ENCODE results near the gene RAB23. TPM values are rescaled to one million over a fixed set of nuclear protein-coding genes. Genes with fewer than 3 reads are reported as not detected.

Gene RAB23
- 19.6 TPM for total RNA-seq
- 10 to 100 TPM; 11.1 to 24.1 (median 14.1) TPM for polyA plus RNA-seq (ENCODE audit: insufficient read depth in 1 of 8, insufficient read length in 8 of 8, low replicate concordance in 1 of 8)
- long read RNA-seq, donor 1, full-length matches to known transcripts = 2 of 2 reads
- long read RNA-seq, donor 1, partial matches to known transcripts = 0 of 2 reads
- long read RNA-seq, donor 1, other reads (novel, unspliced or antisense) = 0 of 2 reads
- long read RNA-seq, donor 2 = 0 reads
- long read RNA-seq, donor 3, full-length matches to known transcripts = 4 of 10 reads
- long read RNA-seq, donor 3, partial matches to known transcripts = 6 of 10 reads
- long read RNA-seq, donor 3, other reads (novel, unspliced or antisense) = 0 of 10 reads
- long read RNA-seq, donor 4, full-length matches to known transcripts = 2 of 2 reads
- long read RNA-seq, donor 4, partial matches to known transcripts = 0 of 2 reads
- long read RNA-seq, donor 4, other reads (novel, unspliced or antisense) = 0 of 2 reads
- long read RNA-seq, donor 5, full-length matches to known transcripts = 9 of 32 reads
- long read RNA-seq, donor 5, partial matches to known transcripts = 23 of 32 reads
- long read RNA-seq, donor 5, other reads (novel, unspliced or antisense) = 0 of 32 reads
- long read RNA-seq, donor 6, full-length matches to known transcripts = 6 of 14 reads
- long read RNA-seq, donor 6, partial matches to known transcripts = 8 of 14 reads
- long read RNA-seq, donor 6, other reads (novel, unspliced or antisense) = 0 of 14 reads
- long read RNA-seq, donor 7, full-length matches to known transcripts = 1 of 1 reads
- long read RNA-seq, donor 7, partial matches to known transcripts = 0 of 1 reads
- long read RNA-seq, donor 7, other reads (novel, unspliced or antisense) = 0 of 1 reads
- long read RNA-seq, donor 8, full-length matches to known transcripts = 4 of 4 reads
- long read RNA-seq, donor 8, partial matches to known transcripts = 0 of 4 reads
- long read RNA-seq, donor 8, other reads (novel, unspliced or antisense) = 0 of 4 reads
- long read RNA-seq, donor 9, full-length matches to known transcripts = 3 of 3 reads
- long read RNA-seq, donor 9, partial matches to known transcripts = 0 of 3 reads
- long read RNA-seq, donor 9, other reads (novel, unspliced or antisense) = 0 of 3 reads
- long read RNA-seq, donor 10, full-length matches to known transcripts = 3 of 20 reads
- long read RNA-seq, donor 10, partial matches to known transcripts = 17 of 20 reads
- long read RNA-seq, donor 10, other reads (novel, unspliced or antisense) = 0 of 20 reads
- long read RNA-seq, donor 11, full-length matches to known transcripts = 4 of 4 reads
- long read RNA-seq, donor 11, partial matches to known transcripts = 0 of 4 reads
- long read RNA-seq, donor 11, other reads (novel, unspliced or antisense) = 0 of 4 reads

DNA sequence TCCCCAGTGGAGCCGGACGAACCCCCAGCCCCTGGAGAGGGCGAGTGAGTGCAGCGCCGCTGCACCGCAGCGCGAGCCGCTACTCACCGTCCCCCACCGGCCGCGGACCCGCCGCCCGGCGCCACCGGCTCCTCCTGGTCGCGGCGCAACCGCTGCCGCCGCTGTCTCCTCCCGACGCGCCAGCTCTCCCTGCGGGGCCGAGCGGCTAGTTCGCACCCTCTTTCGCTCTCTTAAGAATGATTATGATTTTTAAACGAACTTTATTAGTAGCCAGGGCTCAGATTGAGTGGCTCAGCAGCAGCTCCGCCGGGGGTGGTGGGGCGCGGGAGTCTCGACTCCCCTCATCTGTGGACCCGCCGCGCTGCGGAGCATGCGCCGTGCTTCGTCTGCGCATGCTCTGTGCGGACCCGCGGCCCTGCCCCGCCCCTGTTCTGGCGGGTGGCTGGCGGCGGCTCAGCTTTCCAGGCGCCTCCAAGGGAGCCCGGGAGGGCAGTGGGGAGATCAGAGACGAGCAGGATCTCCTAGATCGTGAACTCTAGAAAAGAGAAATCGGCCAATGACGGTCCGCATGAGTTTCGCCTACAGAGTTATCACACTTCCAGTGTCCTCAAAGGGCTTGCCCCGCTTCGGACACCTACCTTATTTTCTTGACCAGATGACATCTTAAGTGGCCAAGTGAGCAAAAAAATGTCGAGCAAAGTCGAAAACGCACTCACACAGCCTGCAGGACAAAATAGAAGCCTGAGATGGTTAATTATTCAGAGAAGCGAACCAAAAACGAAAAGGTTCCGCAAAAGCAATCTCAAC is at the start of gene RAB23:
Gene RAB23, minus strand, starts transcription at position 372 of the 807 bp plus-strand sequence. CDS start 11,927 bp downstream, outside the sequence.
- peaks cover 2% of the 10 kb centered on the region for H3K4me1 ChIP-seq (ENCODE audit: control insufficient read depth, insufficient read depth, low read length)
- H3K4me3 ChIP-seq (ENCODE audit: low read length) = peak within 1 kb of the TSS; percentile 98
- DNase-seq = peak; percentile 93
- no peaks in the 10 kb centered on the region for H3K9me3 ChIP-seq (replicated peaks; ENCODE audit: control insufficient read depth, low read depth, low read length)
- H3K36me3 ChIP-seq (ENCODE audit: control insufficient read depth, insufficient read depth, low read length) = no peaks in the 10 kb centered on the region
- H3K27ac ChIP-seq (ENCODE audit: low read length) = peak within 1 kb of the TSS; percentile 89
- WGBS (ENCODE audit: insufficient coverage) = under 1% methylated on average over 56 of the region's 69 CpGs
- no peaks in the 10 kb centered on the region for H3K27me3 ChIP-seq (ENCODE audit: control insufficient read depth, insufficient read depth, low read length)

GRCh38 chr6:57268294-57268640 is 46.2 kb upstream of the RAB23 start:
- Histone ChIP-seq H3K27me3 (ENCODE audit: control insufficient read depth, insufficient read depth, low read length) (no peaks in the 10 kb centered on the region), H3K4me3 (ENCODE audit: low read length) (no peak overlapping the region), H3K27ac (ENCODE audit: low read length) (no peak overlapping the region), H3K9me3 (replicated peaks; ENCODE audit: control insufficient read depth, low read depth, low read length) (no peaks in the 10 kb centered on the region), H3K4me1 (ENCODE audit: control insufficient read depth, insufficient read depth, low read length) (no peaks in the 10 kb centered on the region), H3K36me3 (ENCODE audit: control insufficient read depth, insufficient read depth, low read length) (no peaks in the 10 kb centered on the region)
- no peak for DNase-seq

GRCh38 chr6:57267586-57268293 is 45.6 kb upstream of the RAB23 start:
- Histone ChIP-seq H3K27ac (ENCODE audit: low read length) (peak overlapping the region; percentile 53), H3K4me3 (ENCODE audit: low read length) (no peak overlapping the region), H3K27me3 (ENCODE audit: control insufficient read depth, insufficient read depth, low read length) (no peaks in the 10 kb centered on the region), H3K9me3 (replicated peaks; ENCODE audit: control insufficient read depth, low read depth, low read length) (no peaks in the 10 kb centered on the region), H3K4me1 (ENCODE audit: control insufficient read depth, insufficient read depth, low read length) (no peaks in the 10 kb centered on the region), H3K36me3 (ENCODE audit: control insufficient read depth, insufficient read depth, low read length) (no peaks in the 10 kb centered on the region)
- peak; percentile 94 for DNase-seq
- WGBS (ENCODE audit: insufficient coverage) = 72% methylated on average over 5 of the region's 10 CpGs

GRCh38 chr6:57265755-57266221 is 43.7 kb upstream of the RAB23 start:
- H3K36me3 ChIP-seq (ENCODE audit: control insufficient read depth, insufficient read depth, low read length) = no peaks in the 10 kb centered on the region
- peaks cover 5% of the 10 kb centered on the region for H3K4me1 ChIP-seq (ENCODE audit: control insufficient read depth, insufficient read depth, low read length)
- no peaks in the 10 kb centered on the region for H3K9me3 ChIP-seq (replicated peaks; ENCODE audit: control insufficient read depth, low read depth, low read length)
- DNase-seq = peak; percentile 94
- WGBS (ENCODE audit: insufficient coverage) = no CpG with 5 or more reads among the region's 1 CpG
- no peaks in the 10 kb centered on the region for H3K27me3 ChIP-seq (ENCODE audit: control insufficient read depth, insufficient read depth, low read length)
- peak overlapping the region; percentile 76 for H3K27ac ChIP-seq (ENCODE audit: low read length)
- no peak overlapping the region for H3K4me3 ChIP-seq (ENCODE audit: low read length)

GRCh38 chr6:57263739-57264138 is 41.6 kb upstream of the RAB23 start:
- H3K27ac ChIP-seq (ENCODE audit: low read length) = no peak overlapping the region
- no CpG with 5 or more reads among the region's 2 CpGs for WGBS (ENCODE audit: insufficient coverage)

GRCh38 chr6:57262901-57263694 is 41.0 kb upstream of the RAB23 start:
- H3K4me1 ChIP-seq (ENCODE audit: control insufficient read depth, insufficient read depth, low read length) = peaks cover 5% of the 10 kb centered on the region
- DNase-seq = peak; percentile 59
- no peaks in the 10 kb centered on the region for H3K9me3 ChIP-seq (replicated peaks; ENCODE audit: control insufficient read depth, low read depth, low read length)
- H3K36me3 ChIP-seq (ENCODE audit: control insufficient read depth, insufficient read depth, low read length) = no peaks in the 10 kb centered on the region
- no peak overlapping the region for H3K4me3 ChIP-seq (ENCODE audit: low read length)
- 32% methylated on average over 2 of the region's 3 CpGs for WGBS (ENCODE audit: insufficient coverage)
- H3K27me3 ChIP-seq (ENCODE audit: control insufficient read depth, insufficient read depth, low read length) = no peaks in the 10 kb centered on the region
- H3K27ac ChIP-seq (ENCODE audit: low read length) = peak overlapping the region; percentile 56

More at GRCh38 chr6:57263739-57264138, 41.6 kb upstream of the RAB23 start:
- Histone ChIP-seq H3K4me3 (ENCODE audit: low read length) (no peak overlapping the region), H3K9me3 (replicated peaks; ENCODE audit: control insufficient read depth, low read depth, low read length) (no peaks in the 10 kb centered on the region), H3K4me1 (ENCODE audit: control insufficient read depth, insufficient read depth, low read length) (peaks cover 5% of the 10 kb centered on the region), H3K27me3 (ENCODE audit: control insufficient read depth, insufficient read depth, low read length) (no peaks in the 10 kb centered on the region), H3K36me3 (ENCODE audit: control insufficient read depth, insufficient read depth, low read length) (no peaks in the 10 kb centered on the region)
- no peak for DNase-seq

DNA sequence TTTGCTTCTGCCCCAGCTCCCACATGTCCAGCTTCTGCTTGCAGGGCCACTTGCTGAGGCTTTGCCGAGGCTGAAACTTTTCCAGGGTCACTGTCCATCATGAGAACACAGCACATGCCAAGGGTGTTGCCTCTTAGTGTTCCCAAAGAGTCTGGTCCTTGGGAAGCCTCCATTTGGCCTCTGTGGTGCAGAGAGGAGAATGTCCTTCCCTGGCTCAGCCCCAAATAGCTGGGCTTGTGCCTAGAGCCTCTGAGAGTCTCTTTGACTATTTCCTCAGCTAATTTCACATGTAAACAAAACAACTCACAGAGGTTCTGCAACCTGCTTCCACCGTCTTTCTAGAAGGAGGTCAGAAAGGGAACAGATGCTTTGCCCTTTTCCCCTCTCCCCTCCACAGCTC is 40.4 kb upstream of the RAB23 start:
- Histone ChIP-seq H3K36me3 (ENCODE audit: control insufficient read depth, insufficient read depth, low read length) (no peaks in the 10 kb centered on the region), H3K9me3 (replicated peaks; ENCODE audit: control insufficient read depth, low read depth, low read length) (no peaks in the 10 kb centered on the region), H3K4me3 (ENCODE audit: low read length) (no peak overlapping the region), H3K27me3 (ENCODE audit: control insufficient read depth, insufficient read depth, low read length) (no peaks in the 10 kb centered on the region), H3K27ac (ENCODE audit: low read length) (peak overlapping the region; percentile 56), H3K4me1 (ENCODE audit: control insufficient read depth, insufficient read depth, low read length) (peaks cover 5% of the 10 kb centered on the region)
- WGBS (ENCODE audit: insufficient coverage) = 17% methylated on average over 2 of the region's 2 CpGs
- peak; percentile 80 for DNase-seq

DNA sequence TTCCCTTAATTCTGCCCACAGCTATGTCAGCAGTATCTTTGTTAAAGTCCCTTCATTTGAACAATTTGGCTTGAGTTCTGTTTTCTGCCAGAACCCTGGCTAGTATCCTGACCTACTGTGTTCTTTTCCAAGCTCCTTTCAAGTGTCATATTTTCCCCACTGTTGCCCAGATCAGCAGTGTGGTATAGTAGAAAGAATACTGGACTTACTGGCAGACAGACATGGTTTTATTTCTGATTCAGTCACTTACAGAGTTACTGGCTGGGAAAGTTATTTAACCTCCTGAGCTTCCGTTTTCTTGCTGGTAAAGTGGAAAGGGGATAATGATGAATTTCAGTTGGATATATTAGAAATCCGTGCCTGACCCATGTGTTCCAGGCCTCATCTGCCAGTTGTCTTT is 39.8 kb upstream of the RAB23 start:
- H3K36me3 ChIP-seq (ENCODE audit: control insufficient read depth, insufficient read depth, low read length) = no peaks in the 10 kb centered on the region
- DNase-seq = peak; percentile 83
- no CpG with 5 or more reads among the region's 2 CpGs for WGBS (ENCODE audit: insufficient coverage)

More for the DNA sequence above, 39.8 kb upstream of the RAB23 start:
- H3K27me3 ChIP-seq (ENCODE audit: control insufficient read depth, insufficient read depth, low read length) = no peaks in the 10 kb centered on the region
- H3K4me3 ChIP-seq (ENCODE audit: low read length) = no peak overlapping the region
- H3K9me3 ChIP-seq (replicated peaks; ENCODE audit: control insufficient read depth, low read depth, low read length) = no peaks in the 10 kb centered on the region
- H3K27ac ChIP-seq (ENCODE audit: low read length) = peak overlapping the region; percentile 56
- peaks cover 5% of the 10 kb centered on the region for H3K4me1 ChIP-seq (ENCODE audit: control insufficient read depth, insufficient read depth, low read length)
